ENCODE measurements around the gene F11. TPM values are rescaled to one million over a fixed set of nuclear protein-coding genes. Genes with fewer than 3 reads are reported as not detected.
"Not testable (repeated sequence)": the region's sequence is repeated elsewhere in the genome, so short reads cannot be mapped to it uniquely, and the experiment has no call there.

Gene F11
- total and polyA plus RNA-seq, 2 experiments from 2014 or later: 7.1 to 9.5 TPM

DNA sequence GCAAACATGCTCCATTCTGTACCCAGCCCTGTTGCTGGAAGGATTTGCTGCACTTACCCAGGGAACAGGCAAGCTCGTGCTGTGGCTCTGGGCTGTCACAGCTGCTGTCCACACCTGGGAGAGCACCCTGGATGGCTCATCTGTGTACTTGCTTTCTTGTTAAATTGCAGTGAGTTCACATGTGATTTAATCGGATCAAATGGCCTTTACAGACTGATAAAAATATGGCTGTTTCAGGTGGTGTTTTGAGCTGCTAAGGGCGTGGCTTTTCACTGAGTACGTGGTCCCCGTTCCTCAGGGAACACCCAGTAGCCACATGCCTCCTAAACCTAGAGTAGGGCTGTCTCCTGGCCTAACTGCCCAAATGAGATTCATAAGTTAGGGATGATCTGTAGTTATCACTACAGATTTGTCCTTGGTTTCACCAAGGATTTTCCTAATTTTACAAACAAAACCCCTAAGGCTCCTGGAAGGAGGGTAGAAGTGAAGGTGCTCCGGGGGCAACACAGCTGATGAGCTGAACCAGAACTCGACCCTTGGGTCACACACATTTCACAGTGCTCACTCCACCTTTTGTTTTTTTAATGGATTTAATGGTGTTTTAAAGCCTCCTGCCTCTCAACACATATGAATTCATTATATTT lies 25.0 kb upstream of the F11 start:
- DNase-seq (ENCODE audit: low spot score): no peak
- TF ChIP-seq CTCF (IDR thresholded peaks at IDR 0.05; ENCODE audit: poor library complexity) (no peak), EZH2 (IDR thresholded peaks at IDR 0.05; ENCODE audit: borderline replicate concordance) (no peak)
- H3K4me1 ChIP-seq (ENCODE audit: insufficient read depth): no peaks in the 10 kb centered on the region

DNA sequence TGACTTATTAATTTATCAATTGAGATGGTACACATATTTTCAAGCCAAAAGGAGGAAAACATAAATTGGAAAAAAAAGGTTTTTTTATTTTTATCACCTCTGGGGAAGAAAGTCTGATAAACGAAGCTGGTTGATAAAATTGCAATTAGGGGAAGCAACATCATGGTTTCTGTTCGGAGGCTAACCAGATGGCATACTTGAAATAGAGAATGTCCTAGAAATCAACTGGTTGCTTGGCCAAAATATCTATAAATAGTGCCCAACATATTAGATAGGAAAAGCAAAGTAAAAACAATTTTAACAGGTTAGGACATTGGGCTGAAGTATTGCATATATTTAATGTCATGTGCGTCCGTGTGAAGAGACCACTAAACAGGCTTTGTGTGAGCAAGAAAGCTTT lies 24.4 kb upstream of the F11 start:
- H4K20me1 ChIP-seq (ENCODE audit: insufficient read depth, poor library complexity, severe bottlenecking): no peaks in the 10 kb centered on the region
- no peak overlapping the region for H2AFZ ChIP-seq
- H3K9me3 ChIP-seq (ENCODE audit: low read depth): no peaks in the 10 kb centered on the region
- H3K27me3 ChIP-seq: no peaks in the 10 kb centered on the region
- H3K4me2 ChIP-seq: no peak overlapping the region
- no peaks in the 10 kb centered on the region for H3K9me2 ChIP-seq (replicated peaks; ENCODE audit: insufficient read depth)
- no peak overlapping the region for H3K4me3 ChIP-seq
- no peak for DNase-seq (ENCODE audit: low spot score)
- 69% methylated on average over 4 of the region's 4 CpGs for WGBS (ENCODE audit: low lambda C conversion rate, missing lambda C conversion rate)
- no peaks in the 10 kb centered on the region for H3K4me1 ChIP-seq (ENCODE audit: insufficient read depth)
- no peaks in the 10 kb centered on the region for H3K79me2 ChIP-seq
- no peaks in the 10 kb centered on the region for H3K36me3 ChIP-seq (replicated peaks; ENCODE audit: insufficient read depth, low read depth)
- no peak overlapping the region for H3K27ac ChIP-seq
- TF ChIP-seq CTCF (IDR thresholded peaks at IDR 0.05; ENCODE audit: poor library complexity): no peak
- no peak for TF ChIP-seq EZH2phosphoT487 (IDR thresholded peaks at IDR 0.05; ENCODE audit: low read depth, severe bottlenecking, unreplicated experiment)

More for the DNA sequence above, 25.0 kb upstream of the F11 start:
- no peak overlapping the region for H3K4me2 ChIP-seq
- no peak overlapping the region for H3K27ac ChIP-seq
- no peak overlapping the region for H2AFZ ChIP-seq
- no peaks in the 10 kb centered on the region for H3K36me3 ChIP-seq (replicated peaks; ENCODE audit: insufficient read depth, low read depth)
- H3K27me3 ChIP-seq: no peaks in the 10 kb centered on the region
- no peaks in the 10 kb centered on the region for H4K20me1 ChIP-seq (ENCODE audit: insufficient read depth, poor library complexity, severe bottlenecking)
- H3K9me3 ChIP-seq (ENCODE audit: low read depth): no peaks in the 10 kb centered on the region
- no peak overlapping the region for H3K4me3 ChIP-seq
- no peaks in the 10 kb centered on the region for H3K9me2 ChIP-seq (replicated peaks; ENCODE audit: insufficient read depth)
- 72% methylated on average over 7 of the region's 7 CpGs for whole genome bisulfite sequencing (ENCODE audit: low lambda C conversion rate, missing lambda C conversion rate)
- H3K79me2 ChIP-seq: no peaks in the 10 kb centered on the region

GRCh38 chr4:186242031-186242430 lies 24.0 kb upstream of the F11 start:
- WGBS (ENCODE audit: low lambda C conversion rate, missing lambda C conversion rate): 74% methylated on average over 10 of the region's 10 CpGs
- H3K4me3 ChIP-seq; H3K27me3 ChIP-seq; H2AFZ ChIP-seq; H3K79me2 ChIP-seq; H3K27ac ChIP-seq; H3K9me2 ChIP-seq (replicated peaks; ENCODE audit: insufficient read depth); H3K9me3 ChIP-seq (ENCODE audit: low read depth); H3K4me2 ChIP-seq; H3K36me3 ChIP-seq (replicated peaks; ENCODE audit: insufficient read depth, low read depth); DNase-seq (ENCODE audit: low spot score); H4K20me1 ChIP-seq (ENCODE audit: insufficient read depth, poor library complexity, severe bottlenecking); H3K4me1 ChIP-seq (ENCODE audit: insufficient read depth): not testable (repeated sequence)

DNA sequence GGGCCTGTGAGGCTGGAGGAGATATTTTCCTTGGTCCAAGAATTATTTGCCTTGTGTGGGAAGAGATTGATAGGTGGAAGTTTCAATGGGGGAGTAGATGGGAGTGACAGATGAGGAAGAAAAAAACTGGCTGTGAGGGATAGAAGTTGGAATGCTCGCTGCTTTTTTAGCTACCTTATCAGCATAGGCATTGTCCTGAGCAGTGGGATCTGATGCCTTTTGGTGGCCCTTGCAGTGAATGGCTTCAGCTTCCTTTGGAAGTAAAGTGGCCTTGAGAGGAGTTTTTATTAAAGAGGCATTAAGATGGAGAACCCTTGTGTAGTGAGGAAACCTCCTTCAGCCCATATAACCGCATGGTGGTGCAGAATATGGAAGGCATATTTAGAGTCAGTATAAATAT lies 22.7 kb upstream of the F11 start:
- no peaks in the 10 kb centered on the region for H3K79me2 ChIP-seq
- no peak overlapping the region for H2AFZ ChIP-seq
- no peaks in the 10 kb centered on the region for H3K4me1 ChIP-seq (ENCODE audit: insufficient read depth)
- H3K36me3 ChIP-seq (replicated peaks; ENCODE audit: insufficient read depth, low read depth): no peaks in the 10 kb centered on the region
- no peak overlapping the region for H3K4me3 ChIP-seq
- TF ChIP-seq EZH2 (IDR thresholded peaks at IDR 0.05; ENCODE audit: borderline replicate concordance) (no peak), CTCF (IDR thresholded peaks at IDR 0.05; ENCODE audit: poor library complexity) (no peak)
- 67% methylated on average over 2 of the region's 2 CpGs for WGBS (ENCODE audit: low lambda C conversion rate, missing lambda C conversion rate)
- no peak for DNase-seq (ENCODE audit: low spot score)
- H3K9me3 ChIP-seq (ENCODE audit: low read depth): no peaks in the 10 kb centered on the region
- no peak overlapping the region for H3K4me2 ChIP-seq
- H3K27me3 ChIP-seq: no peaks in the 10 kb centered on the region
- H3K27ac ChIP-seq: no peak overlapping the region
- no peaks in the 10 kb centered on the region for H4K20me1 ChIP-seq (ENCODE audit: insufficient read depth, poor library complexity, severe bottlenecking)
- H3K9me2 ChIP-seq (replicated peaks; ENCODE audit: insufficient read depth): no peaks in the 10 kb centered on the region
